Epithelial cell of proximal tubule (primary cell): Measurements from ENCODE around the gene TGM2. TPM values are rescaled to one million over a fixed set of nuclear protein-coding genes. Genes with fewer than 3 reads are reported as not detected.

Source experiments
- DNase-seq: peaks from one replicate; pipeline ENCODE4 v3.0.0-alpha.2; 2011; ENCODE audit warnings: low read depth
- H3K4me3 ChIP-seq: 2 replicates; pipeline ENCODE4 v1.5.1; 2011; ENCODE audit warnings: low read depth, mild to moderate bottlenecking, low read length
- CTCF ChIP-seq: conservative IDR thresholded peaks from 2 replicates; pipeline ENCODE4 v1.5.1; 2012; ENCODE audit warnings: low read depth, mild to moderate bottlenecking, low read length
- total RNA-seq: library from RNA; depleted of rRNA; stranded (reverse); fragments of >200 nt; gene quantifications from 2 replicates; pipeline ENCODE4 v1.2.3, GENCODE V29; 2015

TGM2 gene
- total RNA-seq, 1 donor from 2014 or later: 150 TPM

GRCh38 chr20:38126932-38127621 lies 38.0 kb downstream of the TGM2 start:
- no peak for TF ChIP-seq CTCF
- DNase-seq: no peak
- H3K4me3 ChIP-seq: no peak overlapping the region

GRCh38 chr20:38126146-38126921 lies 38.7 kb downstream of the TGM2 start:
- no peak for TF ChIP-seq CTCF
- no peak for DNase-seq
- no peak overlapping the region for H3K4me3 ChIP-seq

- TF ChIP-seq CTCF: peak; percentile 21
- H3K4me3 ChIP-seq: no peak overlapping the region
- DNase-seq: no peak
Observed at GRCh38 chr20:38125157-38126056, 39.7 kb downstream of the TGM2 start.

- no peak for DNase-seq
- no peak for TF ChIP-seq CTCF
- H3K4me3 ChIP-seq: no peak overlapping the region
Observed at GRCh38 chr20:38123021-38123587, 42.0 kb downstream of the TGM2 start.

- TF ChIP-seq CTCF: no peak
- DNase-seq: no peak
- H3K4me3 ChIP-seq: no peak overlapping the region
Observed at GRCh38 chr20:38121741-38122140, 43.3 kb downstream of the TGM2 start.

- no peak overlapping the region for H3K4me3 ChIP-seq
- no peak for DNase-seq
- TF ChIP-seq CTCF: no peak
Observed at GRCh38 chr20:38120625-38120988, 44.5 kb downstream of the TGM2 start.
